ENCODE results near the gene IFIT3.

IFIT3 gene

DNA sequence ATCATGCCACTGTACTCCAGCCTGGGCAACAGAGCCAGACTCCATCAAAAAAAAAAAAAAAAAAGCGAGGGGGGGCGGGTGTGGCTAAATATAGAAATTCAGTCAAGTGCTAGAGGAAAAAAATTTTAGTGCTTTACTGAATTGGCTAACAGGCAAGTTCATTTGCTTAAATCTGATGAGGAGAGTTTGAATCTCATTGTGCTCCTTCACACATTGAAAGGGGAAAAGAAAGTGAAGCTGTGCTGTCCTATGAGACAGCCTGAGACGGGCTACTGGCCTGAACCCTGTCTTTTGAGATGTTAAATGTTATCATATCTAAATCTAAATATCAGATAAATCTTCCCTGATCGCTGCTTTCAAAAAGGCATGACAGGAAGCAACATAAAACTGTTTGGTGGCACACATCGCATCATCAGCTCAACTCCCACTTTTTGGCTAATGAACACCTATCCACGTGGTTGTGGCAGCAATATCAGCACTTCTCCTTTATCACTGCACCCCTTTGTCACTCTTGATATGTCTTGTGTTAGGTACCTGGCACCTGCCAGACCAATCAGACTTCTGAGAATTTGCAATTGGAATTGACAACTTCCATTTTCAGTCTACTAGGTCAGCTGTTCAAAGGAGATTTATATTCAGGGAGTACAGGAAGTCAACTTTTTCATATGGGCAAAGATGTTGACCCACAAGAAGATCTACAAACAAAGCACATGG, 36.1 kb downstream of the IFIT3 start:
- DNase-seq: no peak

DNA sequence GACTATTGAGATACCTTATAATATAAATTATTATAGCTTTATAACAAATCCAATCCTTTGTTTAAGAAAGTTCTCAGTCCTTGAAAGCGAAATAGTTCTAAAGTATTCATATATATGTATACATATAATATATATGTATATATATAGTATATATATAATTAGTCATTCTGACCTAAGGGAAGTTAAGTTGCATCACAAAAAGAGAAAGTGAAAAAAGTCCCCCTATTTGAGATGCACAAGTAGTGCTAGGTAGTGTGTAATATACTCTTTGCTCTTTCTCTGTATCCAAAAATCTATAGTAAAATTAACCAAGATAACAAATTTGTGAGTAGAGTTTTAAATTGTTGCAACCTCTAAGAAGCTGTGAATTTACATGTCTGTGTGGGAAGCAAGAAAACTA, 36.7 kb downstream of the IFIT3 start:
- no peak for DNase-seq

GRCh38 chr10:89367529-89367928, 39.7 kb downstream of the IFIT3 start:
- DNase-seq: peak; percentile 73

GRCh38 chr10:89368129-89368528, 40.3 kb downstream of the IFIT3 start:
- DNase-seq: no peak

GRCh38 chr10:89369156-89370105, 41.6 kb downstream of the IFIT3 start:
- DNase-seq: no peak

DNA sequence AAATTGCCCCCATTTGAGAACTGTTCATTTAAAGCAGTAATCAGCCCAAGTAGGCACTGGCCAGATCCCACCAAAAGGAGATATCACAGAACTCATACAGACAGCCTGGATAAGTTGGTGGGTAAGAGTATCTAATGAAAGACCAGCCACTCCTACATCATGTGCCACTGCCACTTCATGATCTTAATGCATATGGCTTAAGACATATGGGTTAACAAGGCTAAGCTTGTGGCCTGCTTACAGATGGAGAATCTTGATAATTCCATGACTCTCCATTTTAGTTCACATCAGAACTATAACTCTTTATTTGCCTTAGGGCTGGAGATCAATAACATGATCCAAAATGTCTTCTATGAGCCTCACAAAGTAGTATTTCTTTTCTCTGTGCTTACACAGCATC, 43.3 kb downstream of the IFIT3 start:
- no peak for DNase-seq

- no peak for DNase-seq
Observed at GRCh38 chr10:89371987-89372386, 44.2 kb downstream of the IFIT3 start.

DNA sequence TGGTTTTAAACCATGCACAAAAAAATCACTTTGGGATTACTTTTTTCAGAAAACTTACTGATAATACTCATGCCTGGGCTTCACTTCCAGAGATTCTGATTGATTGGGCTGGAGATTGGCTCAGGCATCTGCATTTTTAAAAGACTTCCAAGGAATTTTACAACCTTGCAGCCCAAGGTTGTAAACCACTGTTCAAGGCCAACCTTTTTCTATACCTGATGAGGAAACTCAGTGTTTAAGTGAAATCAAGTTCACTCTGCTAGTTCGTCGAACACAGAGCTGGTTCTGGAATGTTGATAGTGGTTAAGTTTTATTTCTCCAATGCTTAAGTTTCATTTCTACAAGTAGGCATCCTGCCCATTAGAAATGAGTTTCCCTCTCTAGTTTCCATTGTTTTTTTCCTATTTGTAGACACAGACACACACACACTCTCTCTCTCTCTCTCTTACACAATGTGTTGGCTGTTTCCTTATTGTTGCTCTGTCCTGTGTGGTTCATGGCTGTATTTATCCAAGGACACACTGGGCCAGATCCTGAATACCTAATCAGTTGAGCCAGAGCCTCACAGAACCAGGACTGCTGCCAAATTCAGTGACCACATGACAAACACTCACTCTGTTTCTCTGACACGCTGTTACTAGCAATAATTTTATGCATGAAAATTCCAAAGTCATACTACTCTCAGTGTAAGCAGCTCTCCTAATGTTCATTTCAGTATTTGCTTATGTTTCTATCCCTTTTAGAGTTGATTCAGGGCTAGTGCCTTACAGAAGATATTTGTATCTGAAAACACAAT, 46.3 kb downstream of the IFIT3 start:
- DNase-seq: peak; percentile 59

- DNase-seq: no peak
Observed at GRCh38 chr10:89374713-89375141, 46.9 kb downstream of the IFIT3 start.

DNA sequence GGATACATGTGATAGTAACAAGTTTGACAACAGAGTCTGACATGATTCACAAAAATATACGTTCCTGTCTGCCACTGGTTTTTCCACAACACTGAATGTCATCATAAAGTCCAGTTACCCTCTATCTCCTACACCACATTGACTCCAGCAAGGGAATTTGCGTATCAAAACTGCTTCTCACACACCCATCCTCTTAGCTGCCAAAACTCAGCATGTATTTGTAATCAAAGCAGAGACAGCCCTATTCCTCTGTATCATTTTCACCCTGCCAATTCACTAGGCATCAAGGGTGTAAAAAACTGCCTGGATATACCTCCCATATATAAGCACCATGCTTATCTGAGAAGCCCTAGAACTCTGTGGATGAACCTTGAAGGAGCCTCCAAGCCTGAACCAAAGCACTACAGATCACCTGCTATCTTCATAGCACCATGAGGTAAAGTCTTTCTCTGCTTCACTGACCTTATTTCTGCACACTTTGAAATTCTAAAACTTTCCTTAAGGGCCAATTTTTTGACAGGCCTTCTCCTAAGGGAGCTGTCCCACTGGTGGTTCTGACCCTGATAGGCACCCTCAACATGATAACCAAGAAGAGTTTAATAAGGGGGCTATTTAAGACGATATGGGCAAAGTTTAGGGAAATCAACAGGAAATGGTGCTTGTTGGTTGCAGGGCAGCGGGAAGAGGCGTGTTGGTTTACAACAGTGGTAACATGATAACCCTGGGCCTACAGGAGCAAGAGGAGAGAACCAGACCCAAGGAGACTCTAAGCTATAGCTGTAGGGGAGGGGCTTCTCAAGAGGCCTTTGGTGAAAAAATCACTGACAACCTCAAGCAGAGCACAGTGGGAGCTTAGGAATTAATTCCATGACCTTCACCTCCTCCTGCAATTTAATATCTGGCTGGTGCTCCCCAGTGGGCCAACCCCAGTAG, 50.2 kb downstream of the IFIT3 start, which contains the start of gene IFIT1B:
TSS of gene IFIT1B (plus strand) at position 352 of the 933 bp plus-strand sequence. CDS start at position 432, 80 bp downstream.
- no peak for DNase-seq

DNA sequence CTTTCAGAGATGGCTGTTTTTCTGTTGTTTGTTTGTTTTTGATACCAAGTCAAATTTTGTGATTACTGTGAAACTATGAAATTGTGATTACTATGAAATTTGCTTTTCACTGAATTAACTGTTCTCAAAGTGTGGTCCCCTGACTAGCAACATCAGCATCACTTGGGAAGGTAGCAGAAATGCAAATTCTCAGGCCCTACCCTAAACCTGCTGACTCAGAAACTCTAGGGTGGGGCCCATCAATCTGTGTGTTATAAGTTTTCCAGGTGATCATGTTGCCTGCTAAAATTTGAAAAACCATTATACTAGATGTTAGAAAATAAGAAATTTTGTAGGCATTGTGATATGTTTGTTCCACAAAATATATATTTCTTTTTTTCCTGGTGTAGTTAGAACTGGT, 51.3 kb downstream of the IFIT3 start:
- no peak for DNase-seq

GRCh38 chr10:89382757-89383156, 55.0 kb downstream of the IFIT3 start:
- DNase-seq: no peak

DNA sequence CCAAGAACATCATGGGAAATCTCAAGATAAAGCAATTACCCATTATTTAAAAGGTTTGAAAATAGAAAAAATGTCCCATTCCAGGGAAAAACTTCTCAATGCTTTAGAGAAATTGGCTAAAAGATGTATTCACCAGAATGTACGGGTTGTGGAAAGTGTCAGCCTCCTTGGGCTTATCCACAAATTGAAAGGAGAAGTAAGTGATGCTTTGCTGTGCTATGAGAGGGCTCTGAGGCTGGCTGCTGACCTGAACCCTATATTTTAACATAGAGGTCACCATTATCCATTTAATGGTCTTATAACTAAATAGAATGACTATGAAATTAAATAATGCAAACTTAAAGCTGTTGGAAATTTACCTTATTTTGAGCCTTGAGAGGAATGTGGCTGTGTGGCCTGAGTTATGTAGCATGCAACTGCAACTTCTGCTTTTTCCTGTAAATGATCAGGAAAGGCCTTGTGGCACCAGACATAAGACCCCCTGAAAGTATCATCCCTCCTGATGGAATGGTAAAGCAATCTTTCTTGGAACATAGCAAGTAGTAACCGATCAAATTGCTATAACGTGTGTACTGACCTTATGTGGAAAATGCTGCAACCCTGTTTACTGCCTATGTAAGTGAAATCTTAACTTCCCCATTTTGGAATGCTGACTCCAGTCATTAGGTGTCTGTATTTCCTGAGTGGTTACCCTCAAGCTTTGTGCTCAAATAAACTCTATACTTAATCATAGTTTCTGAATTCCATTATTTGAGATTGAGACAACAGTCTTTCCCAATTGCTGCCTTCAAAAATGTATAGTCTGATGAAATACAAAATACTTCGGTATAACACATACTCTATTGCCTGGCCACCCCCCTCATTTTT, 56.9 kb downstream of the IFIT3 start:
- no peak for DNase-seq

GRCh38 chr10:89388806-89389205, 61.0 kb downstream of the IFIT3 start:
- no peak for DNase-seq

GRCh38 chr10:89389254-89389653, 61.5 kb downstream of the IFIT3 start:
- no peak for DNase-seq
